Panc1 (cell line): ENCODE results near the gene NTM. TPM values are rescaled to one million over a fixed set of nuclear protein-coding genes. Genes with fewer than 3 reads are reported as not detected.

ENCODE experiments used
- ATAC-seq: fragments of 200-7000 bp; cut with Tn5 transposase; 2 replicates; pipeline ENCODE4 v1.9.1; 2020; ENCODE audit warnings: mild to moderate bottlenecking, moderate library complexity
- BruUV-seq: library from RNA; stranded (reverse); fragments of 400-500 nt; replicated peaks from 2 replicates; lab custom pipeline; 2021; lab: Mats Ljungman, UMichigan
- CTCF ChIA-PET: fragments of 300-600 bp; sonication (Branson Sonifier 250); formaldehyde crosslinking; loops from one replicate; lab custom pipeline; 2022; ENCODE audit warnings: antibody characterized with exemption; lab: Charles Lee
- POLR2A ChIA-PET: fragments of 300-600 bp; sonication (Branson Sonifier 250); formaldehyde crosslinking; loops from one replicate; lab custom pipeline; 2022; ENCODE audit warnings: antibody characterized with exemption; lab: Charles Lee
- DNase-seq: peaks from one replicate; pipeline ENCODE4 v3.0.0-alpha.2; 2010; ENCODE audit warnings: low read depth, low spot score
- H3K27ac ChIP-seq: 2 replicates; pipeline ENCODE4 v1.5.1; 2011; ENCODE audit warnings: mild to moderate bottlenecking, low read length, inconsistent platforms
- H3K27me3 ChIP-seq: fragments of 200-500 bp; sonication (Bioruptor generic); 2 replicates; pipeline ENCODE4 v1.6.0; 2014; ENCODE audit warnings: low read length, inconsistent platforms; ENCODE audit not compliant: control insufficient read depth, insufficient read depth
- H3K36me3 ChIP-seq: fragments of 200-500 bp; sonication (Bioruptor generic); 2 replicates; pipeline ENCODE4 v1.5.1; 2014; ENCODE audit warnings: inconsistent platforms, mild to moderate bottlenecking, low read length, moderate library complexity; ENCODE audit not compliant: control insufficient read depth, insufficient read depth
- H3K4me1 ChIP-seq: 2 replicates; pipeline ENCODE4 v1.5.1; 2011; ENCODE audit warnings: inconsistent platforms, mild to moderate bottlenecking, low read length, moderate library complexity; ENCODE audit not compliant: control insufficient read depth, insufficient read depth
- H3K4me3 ChIP-seq, 2 experiments: 2 replicates each; pipeline ENCODE4 v1.5.1; 2011 to 2012; ENCODE audit warnings: low read depth in 2 of 2, low read length in 2 of 2, mild to moderate bottlenecking in 2 of 2, inconsistent platforms in 1 of 2, moderate library complexity in 1 of 2
- H3K9me3 ChIP-seq: fragments of 200-500 bp; sonication (Bioruptor generic); 2 replicates; pipeline ENCODE4 v1.5.1; 2014; ENCODE audit warnings: low read depth, mild to moderate bottlenecking, inconsistent platforms, low read length, moderate library complexity; ENCODE audit not compliant: control insufficient read depth, insufficient read depth
- CTCF ChIP-seq: fragments of 450-650 bp; IDR thresholded peaks from 2 replicates; pipeline ENCODE4 v1.5.1; 2017; ENCODE audit warnings: mild to moderate bottlenecking
- POLR2AphosphoS5 ChIP-seq: IDR thresholded peaks from 2 replicates; pipeline ENCODE4 v1.6.1; 2012; ENCODE audit warnings: mild to moderate bottlenecking, low read depth, low read length, moderate library complexity
- SIN3A ChIP-seq: IDR thresholded peaks from 2 replicates; pipeline ENCODE4 v1.6.1; 2012; ENCODE audit warnings: low read depth, mild to moderate bottlenecking, low read length, moderate library complexity, borderline replicate concordance; ENCODE audit not compliant: insufficient read depth
- TCF7L2 ChIP-seq: IDR thresholded peaks from 2 replicates; pipeline ENCODE4 v1.6.1; 2011; ENCODE audit warnings: mild to moderate bottlenecking, low read depth, low read length, inconsistent platforms
- in situ Hi-C: cut with HindIII; loops from 2 replicates; pipeline ENCODE4 v1.10.0; 2016; ENCODE audit warnings: low sequenced_read_pairs, low pct_unique_long_range_greater_than_20kb
- intact Hi-C: fragments of 100-400 bp; cut with micrococcal nuclease; formaldehyde crosslinking; loops from one replicate; pipeline ENCODE4 v1.10.0; 2022; ENCODE audit not compliant: unreplicated experiment
- total RNA-seq: library from RNA; stranded (reverse); gene quantifications from one replicate; pipeline ENCODE4 v1.2.1, GENCODE V29; 2021; ENCODE audit not compliant: unreplicated experiment
- TF ChIP-seq, protein P1 (sequence below), 2 experiments: IDR thresholded peaks; 2 replicates each; pipeline ENCODE4 v1.6.1; 2011 to 2012; ENCODE audit warnings: low read depth in 2 of 2, control low read depth in 1 of 2, low read length in 1 of 2, mild to moderate bottlenecking in 1 of 2, moderate library complexity in 1 of 2; ENCODE audit not compliant: insufficient read depth in 1 of 2

NTM gene
- total RNA-seq, 1 experiment from 2014 or later, result 0.10 TPM

DNA sequence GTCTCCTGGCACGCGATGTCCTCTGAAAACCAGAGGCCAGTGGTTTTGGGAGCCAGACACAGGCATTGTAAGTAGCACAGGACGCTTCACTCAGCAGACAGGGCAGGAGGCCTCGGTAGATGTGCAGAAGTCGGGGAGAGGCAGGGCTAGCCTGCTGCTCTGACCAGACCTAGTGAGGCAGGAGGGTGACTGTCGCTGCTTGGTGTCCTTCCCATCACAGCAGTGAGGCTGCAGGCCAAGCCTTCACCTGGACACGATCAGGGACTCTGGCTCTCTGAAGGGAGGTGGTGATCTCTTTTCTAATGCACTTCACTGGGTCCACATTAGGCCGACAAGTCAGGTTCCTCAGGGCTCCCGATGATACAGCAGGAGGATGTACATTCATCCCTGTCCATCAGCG, 583.7 kb downstream of the NTM start:
- H3K4me1 ChIP-seq, result no peaks in the 10 kb centered on the region
- H3K36me3 ChIP-seq, result no peaks in the 10 kb centered on the region
- H3K27ac ChIP-seq, result no peak overlapping the region
- in situ Hi-C loops (no loop called here), intact Hi-C loops (no loop called here)
- DNase-seq, result no peak
- no TSS peak for BruUV-seq
- no peaks in the 10 kb centered on the region for H3K9me3 ChIP-seq
- no peak for ATAC-seq
- TF ChIP-seq TCF7L2, result no peak
- ChIA-PET POLR2A (no interaction called here), CTCF (no interaction called here)
- H3K27me3 ChIP-seq, result no peaks in the 10 kb centered on the region
- H3K4me3 ChIP-seq, result no peak overlapping the region

GRCh38 chr11:131955904-131956303, 585.5 kb downstream of the NTM start:
- in situ Hi-C loops, result no loop called here
- H3K36me3 ChIP-seq, result no peaks in the 10 kb centered on the region
- H3K27ac ChIP-seq, result no peak overlapping the region
- intact Hi-C loops, result no loop called here
- H3K4me1 ChIP-seq, result no peaks in the 10 kb centered on the region
- no peak overlapping the region for H3K4me3 ChIP-seq
- DNase-seq (no peak), ATAC-seq (no peak)
- TF ChIP-seq, protein P1, sequence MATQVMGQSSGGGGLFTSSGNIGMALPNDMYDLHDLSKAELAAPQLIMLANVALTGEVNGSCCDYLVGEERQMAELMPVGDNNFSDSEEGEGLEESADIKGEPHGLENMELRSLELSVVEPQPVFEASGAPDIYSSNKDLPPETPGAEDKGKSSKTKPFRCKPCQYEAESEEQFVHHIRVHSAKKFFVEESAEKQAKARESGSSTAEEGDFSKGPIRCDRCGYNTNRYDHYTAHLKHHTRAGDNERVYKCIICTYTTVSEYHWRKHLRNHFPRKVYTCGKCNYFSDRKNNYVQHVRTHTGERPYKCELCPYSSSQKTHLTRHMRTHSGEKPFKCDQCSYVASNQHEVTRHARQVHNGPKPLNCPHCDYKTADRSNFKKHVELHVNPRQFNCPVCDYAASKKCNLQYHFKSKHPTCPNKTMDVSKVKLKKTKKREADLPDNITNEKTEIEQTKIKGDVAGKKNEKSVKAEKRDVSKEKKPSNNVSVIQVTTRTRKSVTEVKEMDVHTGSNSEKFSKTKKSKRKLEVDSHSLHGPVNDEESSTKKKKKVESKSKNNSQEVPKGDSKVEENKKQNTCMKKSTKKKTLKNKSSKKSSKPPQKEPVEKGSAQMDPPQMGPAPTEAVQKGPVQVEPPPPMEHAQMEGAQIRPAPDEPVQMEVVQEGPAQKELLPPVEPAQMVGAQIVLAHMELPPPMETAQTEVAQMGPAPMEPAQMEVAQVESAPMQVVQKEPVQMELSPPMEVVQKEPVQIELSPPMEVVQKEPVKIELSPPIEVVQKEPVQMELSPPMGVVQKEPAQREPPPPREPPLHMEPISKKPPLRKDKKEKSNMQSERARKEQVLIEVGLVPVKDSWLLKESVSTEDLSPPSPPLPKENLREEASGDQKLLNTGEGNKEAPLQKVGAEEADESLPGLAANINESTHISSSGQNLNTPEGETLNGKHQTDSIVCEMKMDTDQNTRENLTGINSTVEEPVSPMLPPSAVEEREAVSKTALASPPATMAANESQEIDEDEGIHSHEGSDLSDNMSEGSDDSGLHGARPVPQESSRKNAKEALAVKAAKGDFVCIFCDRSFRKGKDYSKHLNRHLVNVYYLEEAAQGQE (IDR thresholded peaks at IDR 0.05; ENCODE audit: insufficient read depth in 1 of 2, low read depth in 2 of 2, low read length in 1 of 2), result no peak
- TF ChIP-seq CTCF (no peak), SIN3A (no peak), TCF7L2 (no peak), POLR2AphosphoS5 (no peak)
- H3K9me3 ChIP-seq, result no peaks in the 10 kb centered on the region
- ChIA-PET CTCF (no interaction called here), POLR2A (no interaction called here)
- no TSS peak for BruUV-seq
- H3K27me3 ChIP-seq, result no peaks in the 10 kb centered on the region

DNA sequence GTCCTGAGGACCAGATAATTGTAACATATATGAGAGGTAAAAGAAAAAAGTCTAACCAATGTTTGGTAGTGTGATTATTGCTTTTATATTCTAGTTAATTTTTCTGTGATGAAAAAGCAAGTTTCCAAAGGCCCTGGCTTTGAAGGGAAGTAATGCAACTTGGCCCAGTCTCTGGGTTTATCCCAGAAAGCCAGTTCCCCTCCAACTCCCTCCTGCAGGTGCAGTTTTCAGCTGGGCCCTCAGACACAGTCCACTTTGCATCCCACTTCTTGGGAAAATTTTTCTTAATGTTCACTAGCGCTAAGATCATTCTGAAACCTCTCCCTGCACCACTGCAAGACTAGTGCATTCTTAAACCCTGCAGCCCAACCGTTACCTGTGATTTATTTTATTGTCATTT, 586.8 kb downstream of the NTM start:
- no TSS peak for BruUV-seq
- DNase-seq (no peak), ATAC-seq (no peak)
- ChIA-PET CTCF (no interaction called here), POLR2A (no interaction called here)
- Histone ChIP-seq H3K4me1 (no peaks in the 10 kb centered on the region), H3K27ac (no peak overlapping the region), H3K27me3 (no peaks in the 10 kb centered on the region), H3K36me3 (no peaks in the 10 kb centered on the region), H3K9me3 (no peaks in the 10 kb centered on the region), H3K4me3 (no peak overlapping the region)
- intact Hi-C loops (no loop called here), in situ Hi-C loops (no loop called here)
- TF ChIP-seq, protein P1 (IDR thresholded peaks at IDR 0.05; ENCODE audit: insufficient read depth in 1 of 2, low read depth in 2 of 2, low read length in 1 of 2), result no peak
- TF ChIP-seq POLR2AphosphoS5, result no peak
- no peak for TF ChIP-seq SIN3A
- TF ChIP-seq TCF7L2, result no peak
- no peak for TF ChIP-seq CTCF
